Measurements from ENCODE around the gene BTRC.
"Not testable (repeated sequence)": the region's sequence is repeated elsewhere in the genome, so short reads cannot be mapped to it uniquely, and the experiment has no call there.

BTRC gene

DNA sequence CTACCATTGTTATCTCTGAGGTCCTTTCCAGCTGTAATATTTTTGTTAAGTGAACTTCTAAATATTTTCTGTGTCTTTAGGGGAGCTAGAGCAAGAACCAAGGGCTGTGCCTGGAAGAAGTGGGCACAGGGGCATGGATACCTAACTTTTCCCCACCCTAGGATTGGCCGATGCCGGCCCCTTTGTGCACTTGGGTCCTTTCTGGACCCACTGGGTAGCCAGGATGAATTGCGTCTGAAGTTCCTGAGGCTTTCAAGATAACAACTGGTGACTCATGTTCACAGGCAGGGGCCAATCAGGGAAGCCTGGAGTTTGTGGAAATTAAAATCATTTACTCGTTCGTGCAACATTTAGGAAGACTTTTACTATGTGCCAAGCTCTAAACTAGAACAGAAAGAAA, 234.9 kb downstream of the BTRC start:
- DNase-seq (ENCODE audit: low read depth) = no peak

DNA sequence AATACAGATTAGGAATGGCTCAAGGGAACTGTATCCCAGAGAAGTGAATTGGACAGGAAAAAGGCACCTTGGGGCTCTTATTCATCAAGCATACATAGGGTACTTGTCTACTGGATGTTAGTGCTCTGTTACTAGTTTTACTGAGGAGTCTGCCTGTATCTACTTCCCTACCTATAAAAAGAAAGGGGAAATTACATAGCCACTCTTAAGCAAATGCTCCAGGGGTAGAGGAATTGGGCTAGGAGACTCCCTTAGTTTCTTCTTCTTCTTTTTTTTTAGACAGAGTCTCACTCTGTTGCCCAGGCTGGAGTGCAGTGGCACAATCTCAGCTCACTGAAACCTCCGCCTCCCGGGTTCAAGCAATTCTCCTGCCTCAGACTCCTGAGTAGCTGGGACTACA, 239.4 kb downstream of the BTRC start:
- not testable (repeated sequence) for DNase-seq (ENCODE audit: low read depth)

DNA sequence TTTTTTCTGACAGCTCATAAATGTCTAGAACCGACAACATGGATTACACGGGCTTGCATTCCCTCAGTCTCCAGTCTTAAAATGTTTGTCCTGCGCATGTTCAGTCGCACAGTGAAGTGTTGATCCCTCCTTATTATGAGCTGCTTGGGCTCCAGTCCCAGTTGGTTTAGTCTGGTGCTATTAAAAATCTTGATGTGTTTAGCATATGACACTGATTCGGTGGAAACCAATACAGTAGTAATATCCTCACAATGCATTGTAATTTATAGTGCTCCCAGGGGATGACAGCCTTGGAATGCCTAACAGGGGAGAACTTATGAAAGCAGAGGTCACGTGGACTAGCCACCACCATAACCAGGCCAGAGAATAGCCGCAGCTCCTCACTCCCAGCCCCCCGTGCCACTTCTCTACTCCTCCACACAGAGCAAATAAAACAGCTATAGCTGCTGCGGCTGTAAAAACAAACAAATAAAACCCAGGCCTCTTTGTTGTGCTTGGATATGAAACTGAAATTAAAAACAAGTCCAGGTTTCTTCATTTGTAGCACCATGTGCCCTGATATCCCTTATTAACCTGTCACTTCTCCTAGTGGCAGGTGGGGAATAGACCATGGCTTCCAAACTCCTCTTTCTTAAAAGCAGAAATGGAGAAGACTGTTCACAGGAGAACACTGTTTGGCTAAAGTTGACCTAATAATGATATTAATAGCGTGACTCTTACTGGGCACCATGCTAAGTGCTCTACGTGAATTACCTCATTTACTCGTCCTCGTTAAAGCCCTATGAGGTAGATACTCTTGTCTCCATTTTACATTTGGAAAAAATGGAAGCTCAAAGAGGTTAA, 241.8 kb downstream of the BTRC start:
- DNase-seq (ENCODE audit: low read depth) = no peak

DNA sequence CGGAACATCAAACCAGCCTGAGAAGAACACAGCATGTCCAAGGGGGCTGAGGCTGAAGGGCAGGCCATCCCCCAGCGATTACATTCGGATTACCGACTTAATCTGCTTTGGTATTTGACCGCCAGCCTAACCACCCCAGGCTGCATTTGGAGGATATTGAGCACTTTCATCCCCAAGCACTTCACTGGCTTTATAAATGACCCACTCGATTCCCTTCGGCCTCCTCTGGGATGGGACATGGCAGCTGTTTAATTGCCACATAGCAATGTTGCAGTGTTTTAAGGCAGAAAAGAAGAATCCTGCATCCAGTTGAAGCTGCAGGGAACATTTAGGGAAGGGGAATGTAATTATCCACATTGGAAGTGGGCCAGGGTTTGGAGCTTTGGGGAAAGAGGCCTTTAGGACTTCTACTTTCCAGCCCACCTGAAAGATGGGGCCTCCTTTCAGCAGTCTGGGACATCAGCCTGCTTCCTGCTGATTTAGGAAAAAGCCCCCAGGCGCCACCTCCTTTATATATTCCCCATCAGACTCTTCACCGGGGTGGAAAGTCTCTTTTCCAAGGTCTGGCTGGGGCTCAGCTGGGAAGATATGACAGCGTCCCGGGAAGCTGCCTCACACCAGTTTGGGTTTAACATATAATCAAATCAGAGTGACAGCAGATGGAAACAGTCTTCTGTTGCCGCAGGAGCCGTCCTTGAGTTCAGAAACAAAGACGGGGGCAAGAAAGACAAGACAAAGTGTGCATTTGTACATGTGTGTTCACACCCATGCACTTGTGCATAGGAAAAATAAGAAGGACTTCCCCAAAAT, 243.3 kb downstream of the BTRC start:
- DNase-seq (ENCODE audit: low read depth) = no peak

DNA sequence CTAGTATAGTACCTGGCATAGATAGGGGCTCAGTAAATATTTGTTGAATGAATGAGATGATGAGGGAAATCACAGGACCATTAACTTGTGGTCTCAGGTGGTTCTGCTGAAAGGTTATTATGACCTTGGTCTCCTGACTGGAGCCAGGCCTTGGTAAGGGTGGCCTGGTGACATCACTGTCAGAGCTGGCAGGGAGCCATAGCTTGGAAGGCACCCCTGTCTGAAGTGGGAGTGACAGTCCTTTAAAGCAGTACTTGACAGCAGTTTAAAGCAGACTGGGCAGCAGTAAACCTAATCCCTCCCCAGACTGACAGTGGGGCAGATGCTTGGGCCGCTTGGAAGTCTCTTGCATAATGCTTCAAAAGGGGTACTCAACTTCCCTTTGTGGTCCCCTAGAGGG, 247.6 kb downstream of the BTRC start:
- DNase-seq (ENCODE audit: low read depth) = no peak

DNA sequence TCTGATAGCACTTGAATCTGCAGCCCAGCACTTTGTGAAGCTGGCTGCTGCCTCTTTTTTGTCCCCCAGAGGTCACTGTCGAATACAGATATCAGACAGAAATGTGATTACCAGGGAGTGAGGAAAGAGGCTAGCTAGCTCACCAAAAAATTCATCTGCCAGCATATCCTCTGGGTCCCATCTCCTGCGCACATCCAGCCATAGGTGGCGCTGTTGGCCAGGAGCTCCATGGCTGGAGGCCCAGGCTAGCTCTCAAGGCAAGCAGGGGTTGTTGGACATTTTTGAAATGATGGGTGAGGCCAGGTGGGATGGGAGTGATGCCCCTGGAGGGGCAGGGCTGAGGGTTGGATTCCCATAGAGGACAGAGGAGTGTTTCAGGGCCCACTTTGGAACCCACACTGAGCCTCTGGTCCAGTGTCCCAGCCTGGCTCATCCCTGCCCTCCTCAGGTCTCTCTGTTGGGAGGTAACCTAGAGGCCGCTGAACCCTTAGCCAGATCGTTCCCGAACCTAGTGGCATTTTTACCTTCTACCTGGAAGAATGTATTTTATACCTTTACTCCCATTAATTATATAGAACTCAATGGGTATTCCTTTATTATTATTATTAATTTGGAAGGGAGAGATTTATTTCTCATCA, 248.9 kb downstream of the BTRC start:
- DNase-seq (ENCODE audit: low read depth) = peak; percentile 59
